NCI-H1930 (cell line): ENCODE data around the gene ACTG2.

Experiments used
- DNase-seq, 2 experiments: peaks; one replicate each; lab custom pipeline; 2025; lab: John Stamatoyannopoulos, UW

ACTG2 gene

DNA sequence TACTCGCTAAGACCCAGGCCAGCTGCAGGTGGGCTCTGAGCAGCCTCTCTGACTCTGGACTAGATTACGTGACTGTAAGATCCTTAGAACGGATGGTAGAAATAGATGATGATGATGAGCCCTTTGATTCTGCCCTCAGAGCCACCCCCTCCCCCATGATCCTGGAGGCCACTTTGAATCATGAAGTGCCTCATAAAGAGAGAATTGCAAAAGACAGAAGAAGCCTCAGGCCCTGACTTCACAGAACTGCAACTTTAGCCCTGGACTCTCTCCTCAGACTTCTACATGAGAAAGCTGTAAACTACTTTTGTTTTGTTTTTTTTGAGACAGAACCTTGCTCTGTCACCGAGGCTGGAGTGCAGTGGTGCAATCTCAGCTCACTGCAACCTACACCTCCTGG, 76.5 kb downstream of the ACTG2 start:
- DNase-seq, result no peak
